Stimulated activated CD4-positive, alpha-beta T cell treated with anti-CD3 and anti-CD28 coated beads, Interleukin-4, amount 100 ng/mL, for 1 hour (primary cell): ENCODE results near the gene ZFYVE19.
A peak's percentile ranks its signal among the peaks of the same experiment; 100 is the strongest.

Source experiments
- DNase-seq: peaks from one replicate; pipeline ENCODE4 v3.0.0-alpha.2; 2020

The ZFYVE19 gene, protein sequence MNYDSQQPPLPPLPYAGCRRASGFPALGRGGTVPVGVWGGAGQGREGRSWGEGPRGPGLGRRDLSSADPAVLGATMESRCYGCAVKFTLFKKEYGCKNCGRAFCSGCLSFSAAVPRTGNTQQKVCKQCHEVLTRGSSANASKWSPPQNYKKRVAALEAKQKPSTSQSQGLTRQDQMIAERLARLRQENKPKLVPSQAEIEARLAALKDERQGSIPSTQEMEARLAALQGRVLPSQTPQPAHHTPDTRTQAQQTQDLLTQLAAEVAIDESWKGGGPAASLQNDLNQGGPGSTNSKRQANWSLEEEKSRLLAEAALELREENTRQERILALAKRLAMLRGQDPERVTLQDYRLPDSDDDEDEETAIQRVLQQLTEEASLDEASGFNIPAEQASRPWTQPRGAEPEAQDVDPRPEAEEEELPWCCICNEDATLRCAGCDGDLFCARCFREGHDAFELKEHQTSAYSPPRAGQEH

DNA sequence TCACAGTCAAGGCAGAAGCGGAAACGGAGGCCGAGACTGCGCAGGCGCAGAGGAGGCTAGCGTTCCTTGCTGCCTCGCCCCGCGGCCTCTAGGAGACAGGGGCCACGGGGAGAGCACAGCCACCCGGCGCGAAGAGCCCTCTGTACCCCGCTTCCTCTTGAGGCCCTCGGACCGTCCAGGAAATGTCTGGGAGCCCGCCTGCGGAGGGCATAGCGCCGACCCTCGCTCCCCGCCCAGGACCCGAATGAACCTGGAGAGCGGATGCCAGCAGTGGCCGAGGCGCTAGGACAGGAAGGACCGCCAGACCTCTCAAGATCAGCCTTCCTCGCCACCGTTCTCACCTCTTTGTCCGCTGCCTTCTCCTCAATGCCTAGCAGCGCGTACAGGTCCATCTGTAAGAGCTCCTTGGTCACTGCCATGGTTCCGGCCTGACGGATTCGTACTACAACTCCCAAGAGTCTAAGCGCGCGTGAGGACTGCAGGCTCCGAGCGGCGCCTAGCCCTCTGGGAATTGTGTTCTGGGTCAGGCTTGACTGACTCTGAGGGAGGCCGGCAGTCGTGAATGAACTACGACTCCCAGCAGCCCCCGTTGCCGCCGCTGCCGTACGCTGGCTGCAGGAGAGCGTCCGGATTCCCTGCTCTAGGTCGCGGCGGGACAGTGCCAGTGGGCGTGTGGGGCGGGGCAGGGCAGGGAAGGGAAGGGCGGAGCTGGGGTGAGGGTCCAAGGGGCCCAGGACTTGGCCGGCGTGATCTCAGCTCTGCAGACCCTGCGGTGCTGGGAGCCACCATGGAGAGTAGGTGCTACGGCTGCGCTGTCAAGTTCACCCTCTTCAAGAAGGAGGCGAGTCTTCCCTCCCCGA, at the start of gene ZFYVE19, which contains the start of gene DNAJC17:
Gene ZFYVE19, plus strand, starts transcription at position 62 of the 860 bp plus-strand sequence. Its CDS starts 501 bp downstream, at position 563.
Gene DNAJC17, minus strand, starts transcription at position 446 of the 860 bp plus-strand sequence. Its CDS starts 27 bp downstream, at position 419.
- DNase-seq = peak; percentile 96

DNA sequence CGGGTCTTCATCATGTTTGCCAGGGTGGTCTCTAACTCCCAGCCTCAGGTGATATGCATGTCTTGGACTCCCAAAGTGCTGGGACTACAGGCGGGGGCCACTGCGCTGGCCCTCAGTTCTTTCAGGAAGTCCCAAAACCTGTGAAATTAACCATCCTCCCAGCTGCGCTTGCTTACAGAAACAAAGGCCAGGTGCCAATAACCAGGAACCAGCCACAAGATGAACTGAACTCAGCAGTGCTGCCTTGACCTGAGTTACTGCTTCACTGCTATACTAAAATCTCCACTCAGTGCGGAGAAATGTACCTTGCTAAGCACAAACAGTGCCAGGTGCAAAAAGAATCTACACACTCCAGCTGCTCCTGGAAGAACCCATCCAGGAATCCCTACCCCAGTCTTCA, 46.9 kb upstream of the ZFYVE19 start:
- no peak for DNase-seq

DNA sequence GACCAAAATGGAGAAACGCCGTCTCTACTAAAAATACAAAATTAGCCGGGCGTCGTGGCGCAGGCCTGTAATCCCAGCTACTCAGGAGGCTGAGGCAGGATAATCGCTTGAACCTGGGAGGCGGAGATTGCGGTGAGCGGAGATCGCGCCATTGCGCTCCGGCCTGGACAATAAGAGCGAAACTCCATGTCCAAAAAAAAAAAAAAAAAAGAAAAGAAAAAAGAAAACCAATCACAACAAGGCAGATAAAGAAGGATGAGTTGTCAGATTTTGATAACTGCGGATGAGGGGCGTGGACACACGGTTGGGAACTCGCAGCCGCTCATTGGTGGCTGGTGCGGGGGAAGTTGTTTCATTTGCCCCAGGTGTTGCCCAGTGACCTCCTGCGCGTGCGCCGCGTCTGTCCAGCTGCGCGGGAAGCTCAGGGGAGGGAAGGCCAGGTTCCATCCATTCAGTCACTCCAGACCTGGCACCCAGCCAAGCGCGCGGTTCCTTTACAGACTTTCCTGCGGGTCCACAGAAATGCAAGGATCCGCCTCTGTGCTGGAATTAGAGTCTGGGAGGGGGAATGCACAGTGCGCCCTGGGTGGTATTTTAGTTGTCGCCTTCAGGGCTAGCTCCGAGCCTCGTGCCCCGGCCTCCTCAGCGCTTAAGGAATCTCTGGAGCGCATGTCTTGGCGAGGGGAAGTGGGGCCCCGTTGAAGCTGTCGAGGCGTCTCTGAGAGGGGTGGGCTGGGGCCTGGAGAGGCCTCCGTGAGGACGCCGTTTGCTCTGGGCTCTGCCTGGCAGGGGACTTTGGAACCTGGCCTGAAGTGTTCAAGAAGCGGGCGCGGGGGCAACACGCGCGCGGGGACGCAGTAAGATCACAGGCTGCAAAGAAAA, 43.7 kb upstream of the ZFYVE19 start:
- peak; percentile 47 for DNase-seq

DNA sequence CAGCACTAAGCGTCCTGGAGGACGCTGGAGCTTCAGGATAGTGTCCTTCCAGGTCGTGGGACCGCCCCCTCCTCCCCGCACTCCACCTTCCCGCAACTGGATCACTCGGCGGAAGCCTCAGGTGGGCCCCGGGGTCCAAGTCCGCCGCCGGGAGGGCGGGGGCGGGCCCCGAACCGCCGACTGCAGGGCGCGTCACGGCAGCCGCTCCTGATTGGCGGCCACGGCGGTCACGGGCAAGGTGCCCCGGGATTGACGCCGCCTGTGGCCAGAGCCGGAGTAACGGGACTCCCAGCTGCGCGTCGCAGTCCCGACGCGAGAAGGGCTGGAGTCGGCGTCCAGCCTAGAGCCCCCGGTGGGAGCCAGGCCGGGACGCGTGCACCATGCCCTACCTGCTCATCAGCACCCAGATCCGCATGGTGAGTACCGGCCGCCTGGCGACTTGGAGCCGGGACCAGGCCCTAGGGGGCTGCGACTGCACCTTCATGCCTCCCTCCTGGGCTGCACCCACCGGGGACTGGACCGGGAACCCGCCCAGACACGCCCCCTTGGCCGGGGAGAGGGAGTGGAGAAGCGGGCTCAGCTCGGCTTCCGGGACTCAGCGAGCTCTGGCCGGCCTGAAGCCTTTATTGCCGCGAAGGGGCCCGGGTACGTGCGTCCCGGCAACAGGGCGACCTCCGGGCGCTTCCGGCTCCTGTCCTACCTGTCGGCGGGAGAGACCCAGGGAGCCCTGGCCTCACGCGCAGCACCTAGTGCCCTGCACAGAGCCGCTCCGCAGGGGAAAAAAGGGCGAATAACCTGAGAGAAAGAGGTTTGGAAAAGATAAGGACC, 42.9 kb upstream of the ZFYVE19 start, which contains the start of gene GCHFR:
Gene GCHFR, plus strand, starts transcription at position 268 of the 828 bp plus-strand sequence. Its CDS starts 113 bp downstream, at position 381.
- peak; percentile 69 for DNase-seq

DNA sequence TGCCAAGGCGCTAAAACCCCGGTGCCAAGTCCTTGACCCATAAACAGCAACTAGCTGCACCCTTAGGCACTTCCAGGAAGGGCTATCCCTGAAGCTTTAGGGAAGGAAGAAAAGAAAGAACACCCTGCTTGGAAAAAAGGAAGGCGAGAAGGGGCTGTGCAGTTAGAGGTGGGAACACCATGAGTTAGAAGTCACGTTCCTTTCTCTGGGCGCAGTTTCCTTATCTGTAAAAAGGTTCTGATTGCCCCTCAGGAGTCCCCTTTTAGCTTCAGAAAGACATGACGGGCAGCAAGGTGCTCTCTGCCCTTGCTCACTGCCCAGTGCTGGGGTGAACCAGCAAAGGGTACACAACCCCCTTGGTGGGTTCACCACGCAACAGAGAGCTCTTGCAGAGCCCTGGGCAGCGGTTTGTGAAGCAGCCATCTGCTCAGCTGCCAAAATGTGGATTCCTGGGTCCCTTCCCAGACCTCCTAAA, 42.2 kb upstream of the ZFYVE19 start:
- DNase-seq = no peak

DNA sequence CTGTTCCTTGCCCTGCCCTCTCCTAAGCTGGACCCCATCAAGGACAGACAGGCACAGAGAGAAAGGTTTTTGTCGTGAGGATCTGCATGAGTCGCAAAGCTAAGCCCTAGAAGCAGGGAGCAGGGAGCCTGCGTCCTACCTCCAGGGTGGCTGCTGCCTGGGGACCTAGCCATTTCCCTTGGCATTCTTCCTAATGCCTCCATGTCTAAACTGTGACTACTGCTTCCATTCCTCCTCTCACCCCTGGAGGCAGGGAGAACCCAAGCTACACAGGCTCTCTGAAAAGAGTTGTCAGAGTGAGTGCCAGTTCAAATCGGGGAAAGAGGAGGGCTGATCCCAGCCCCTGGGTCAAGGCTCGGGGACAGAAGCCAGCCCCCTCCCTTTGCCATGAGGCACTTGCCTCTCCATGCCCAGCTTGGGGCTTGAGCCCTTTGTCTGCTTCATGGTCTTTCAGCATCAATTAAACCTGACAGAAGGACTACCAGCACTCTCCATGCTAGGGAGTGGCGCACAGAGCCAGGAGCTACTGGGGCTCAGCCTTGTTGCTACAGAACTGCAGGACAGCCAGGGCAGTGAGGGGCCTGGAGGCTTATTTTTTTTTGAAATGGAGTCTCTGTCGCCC, 40.6 kb upstream of the ZFYVE19 start:
- no peak for DNase-seq

DNA sequence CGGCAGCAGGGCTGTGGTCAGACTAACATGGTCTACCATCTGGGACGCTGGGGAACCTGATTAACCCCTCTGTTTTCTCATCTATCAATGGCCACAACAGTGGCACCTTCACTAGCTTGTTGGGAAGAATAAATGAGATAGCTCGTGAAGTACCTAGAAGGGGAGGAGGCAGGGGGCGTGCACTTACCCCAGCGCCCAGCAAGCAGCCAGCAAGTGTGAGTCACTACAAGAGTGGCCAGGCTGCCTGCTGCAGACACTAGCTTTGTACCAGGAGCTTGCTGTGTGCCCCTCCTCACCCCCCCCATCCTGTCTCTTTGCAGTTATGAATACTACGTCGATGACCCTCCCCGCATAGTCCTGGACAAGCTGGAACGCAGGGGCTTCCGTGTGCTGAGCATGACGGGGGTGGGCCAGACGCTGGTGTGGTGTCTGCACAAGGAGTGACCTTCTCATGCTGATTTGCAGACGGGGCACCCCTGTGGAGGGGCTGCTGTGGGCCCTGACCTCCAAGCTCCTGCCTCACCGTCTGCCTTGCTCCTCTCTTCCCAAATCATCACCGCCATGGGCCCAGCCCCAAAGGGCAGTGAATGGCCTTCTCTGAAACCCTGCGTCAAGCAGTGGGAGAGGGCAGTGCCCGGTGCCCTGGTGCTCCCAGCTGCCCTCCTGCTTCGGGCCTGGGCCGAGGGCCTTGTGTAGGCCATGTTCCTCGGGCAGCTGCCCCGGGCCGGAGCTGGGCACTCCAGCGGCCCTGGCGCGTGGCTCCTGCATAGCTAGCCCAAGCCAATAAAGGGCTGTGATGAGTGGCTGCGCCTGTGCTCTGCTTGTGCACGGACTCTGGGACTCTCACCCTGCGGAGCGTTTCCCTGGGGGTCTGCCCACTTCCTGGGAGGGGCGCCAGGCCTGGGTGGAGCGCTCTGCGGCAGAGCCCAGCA, 39.7 kb upstream of the ZFYVE19 start:
- DNase-seq = no peak

DNA sequence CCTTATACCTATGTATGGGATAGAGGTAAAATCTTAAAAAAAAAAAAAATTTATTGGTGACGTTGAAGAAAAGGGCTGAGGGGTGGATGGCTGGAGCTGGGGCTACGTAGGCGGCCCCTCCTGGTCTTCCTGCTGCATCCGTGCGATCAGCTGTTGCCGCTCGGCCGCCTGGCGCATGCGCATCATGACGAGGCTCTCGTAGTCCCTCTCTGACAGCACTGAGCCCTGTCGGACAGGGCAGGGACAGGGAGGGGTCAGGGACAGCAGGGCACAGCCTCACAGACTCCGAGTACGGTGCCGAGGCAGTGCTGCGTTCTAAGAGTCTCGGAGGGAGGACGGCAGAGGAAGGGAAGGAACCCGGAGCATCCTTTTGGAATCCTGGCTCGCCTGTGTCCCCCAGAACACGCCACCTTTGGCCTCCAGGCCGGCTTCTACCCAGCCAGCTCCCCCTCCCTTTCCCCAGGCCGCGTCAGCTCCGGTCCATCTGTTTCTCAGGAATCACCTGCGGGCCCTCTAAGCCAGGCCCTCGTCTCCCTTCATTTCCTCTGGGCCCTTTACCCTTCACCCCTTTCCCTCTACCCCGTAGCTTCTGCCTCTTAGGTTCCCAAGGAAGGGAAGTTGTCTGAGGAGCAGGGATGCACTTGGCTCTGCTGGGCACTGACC, 38.9 kb upstream of the ZFYVE19 start:
- no peak for DNase-seq

DNA sequence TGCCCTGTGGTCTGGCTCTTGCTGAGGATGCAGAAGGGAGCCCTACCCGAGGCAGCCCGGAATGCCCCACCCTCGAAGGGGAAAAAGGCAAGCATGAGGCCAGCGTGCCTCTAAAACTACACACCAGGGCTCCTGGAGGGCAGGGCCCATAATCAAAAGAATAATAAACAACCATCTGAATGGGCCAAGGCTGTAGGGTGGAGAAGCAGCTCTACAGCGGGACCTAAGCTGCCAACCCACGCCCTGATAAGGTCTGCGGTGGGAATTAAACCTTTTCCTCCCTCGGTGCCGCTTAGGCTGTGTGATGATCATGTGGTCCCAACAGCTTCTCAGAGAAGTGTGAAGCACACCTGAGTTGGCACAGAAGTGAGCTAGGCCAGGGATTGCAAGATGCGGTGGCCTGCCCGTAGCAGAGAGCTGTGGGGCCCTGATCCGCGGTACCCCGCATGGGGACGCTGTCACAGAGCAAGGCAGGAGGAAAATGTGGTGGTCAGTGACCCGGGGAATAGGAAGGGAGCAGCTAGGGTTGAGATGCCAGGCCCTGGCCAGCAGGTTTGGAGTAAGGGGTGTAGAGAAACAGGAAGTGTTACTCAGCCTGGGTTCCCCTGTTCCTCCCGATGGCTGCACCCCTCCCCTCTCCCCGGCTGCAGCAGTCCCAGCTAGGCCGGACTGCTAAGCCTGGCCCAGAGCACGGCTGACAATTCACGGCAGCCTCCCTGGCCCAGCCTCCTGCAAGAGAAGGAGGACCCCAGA, 38.2 kb upstream of the ZFYVE19 start:
- no peak for DNase-seq

DNA sequence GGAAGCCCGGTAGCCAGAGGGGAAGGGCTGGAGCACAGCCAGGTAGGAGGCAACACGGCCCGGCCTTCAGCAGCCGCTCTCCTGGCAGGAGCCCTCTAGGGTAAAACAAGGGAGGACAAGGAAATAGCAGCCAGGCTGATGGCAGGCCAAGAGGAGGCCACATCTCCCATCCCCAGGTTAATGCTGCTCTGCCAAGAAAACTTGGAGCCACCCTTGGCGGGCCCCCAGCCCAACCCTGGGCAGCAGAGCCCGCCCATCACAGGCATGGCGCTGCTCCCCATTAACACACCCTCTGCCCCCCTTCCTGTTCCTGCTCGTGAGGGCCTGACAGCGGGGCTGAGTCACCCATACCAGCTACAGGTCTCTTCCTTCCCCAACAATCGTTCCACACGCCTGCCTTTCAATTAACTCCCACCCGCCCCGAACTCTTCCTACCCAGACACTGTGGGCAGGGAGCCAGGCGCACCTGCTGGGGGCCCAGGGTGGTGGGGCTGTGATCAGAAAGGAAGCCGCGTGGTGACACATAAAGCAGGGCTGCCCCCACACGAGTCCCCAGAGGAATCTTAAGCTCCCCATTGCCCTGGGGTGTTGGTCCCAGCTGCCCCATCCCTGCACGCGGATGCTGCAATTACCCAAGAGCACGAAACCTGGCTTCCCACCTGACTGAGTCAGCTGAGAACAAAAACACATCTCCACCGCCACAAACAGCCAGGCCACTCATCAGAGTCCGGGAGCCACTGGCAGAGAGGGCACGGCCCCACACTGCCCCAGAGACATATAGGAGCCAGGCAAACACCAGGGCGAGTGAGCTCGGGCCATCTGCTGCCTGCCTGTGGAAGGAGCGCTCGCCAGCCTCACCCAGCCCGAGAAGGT, 37.4 kb upstream of the ZFYVE19 start, which contains the start of gene C15orf62:
Gene C15orf62, plus strand, starts transcription at position 707 of the 873 bp plus-strand sequence. CDS start 516 bp downstream, outside the sequence.
- DNase-seq = peak; percentile 75

DNA sequence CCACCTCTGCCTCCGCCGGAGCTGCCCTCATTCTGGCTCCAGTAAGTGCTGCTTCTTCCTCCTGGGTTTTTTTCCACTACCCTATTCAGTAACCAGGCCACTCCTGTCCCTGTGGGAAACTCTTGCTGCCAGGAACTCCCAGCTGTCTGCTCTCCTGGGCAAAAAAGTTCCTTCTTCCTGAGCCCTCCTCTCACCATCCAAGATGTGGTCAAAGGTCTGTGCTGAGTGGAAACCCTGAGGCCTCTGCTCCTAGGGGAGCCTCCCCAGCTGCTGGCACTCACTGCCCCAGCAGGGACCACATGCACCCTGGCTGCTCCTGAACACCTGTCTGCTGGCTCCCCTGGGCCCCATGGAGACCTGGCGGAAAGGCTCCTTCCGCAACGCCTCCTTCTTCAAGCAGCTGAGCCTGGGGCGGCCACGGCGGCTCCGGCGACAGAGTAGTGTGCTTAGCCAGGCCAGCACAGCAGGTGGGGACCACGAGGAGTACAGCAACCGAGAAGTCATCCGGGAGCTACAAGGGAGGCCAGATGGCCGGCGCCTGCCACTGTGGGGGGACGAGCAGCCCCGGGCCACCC, 36.7 kb upstream of the ZFYVE19 start:
- no peak for DNase-seq

DNA sequence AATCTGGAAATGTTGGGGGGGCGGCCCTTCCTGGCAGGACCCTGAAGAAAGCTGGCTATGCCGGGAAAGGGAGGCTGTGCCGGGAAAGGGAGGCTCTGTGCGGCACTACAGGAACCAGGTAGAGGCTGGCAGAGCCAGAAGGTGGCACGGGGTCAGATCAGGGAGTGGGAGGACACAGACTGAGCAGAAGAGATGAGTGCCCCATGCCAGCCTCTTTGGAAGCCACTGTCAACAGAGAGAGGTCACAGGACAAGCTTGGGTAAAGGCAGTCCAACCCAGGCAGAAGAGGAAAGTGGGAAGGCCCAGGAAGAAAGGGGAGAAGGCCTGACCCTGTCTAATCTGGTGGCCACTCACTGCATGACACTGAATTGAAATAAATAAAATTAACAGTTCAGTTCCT, 35.6 kb upstream of the ZFYVE19 start:
- no peak for DNase-seq

DNA sequence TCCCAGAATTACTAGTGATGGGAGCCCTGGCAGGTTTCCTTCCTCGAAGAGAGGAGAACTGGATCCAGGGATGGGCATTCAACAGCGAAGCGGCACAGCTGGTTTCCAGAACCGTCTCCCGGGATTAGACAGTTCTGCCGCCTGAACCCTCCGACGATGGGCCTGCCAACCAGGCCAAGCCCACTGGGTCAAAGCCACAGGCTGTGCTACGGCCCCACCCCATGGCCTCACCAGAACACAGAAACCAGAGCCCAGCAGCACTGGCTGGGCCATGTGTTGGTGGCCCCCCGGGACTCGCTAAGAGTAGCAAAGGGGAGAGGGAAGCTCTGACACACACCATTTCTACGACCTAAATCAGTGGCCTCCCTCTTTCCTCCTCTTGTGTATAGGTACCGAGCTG, 34.9 kb upstream of the ZFYVE19 start:
- DNase-seq = no peak

DNA sequence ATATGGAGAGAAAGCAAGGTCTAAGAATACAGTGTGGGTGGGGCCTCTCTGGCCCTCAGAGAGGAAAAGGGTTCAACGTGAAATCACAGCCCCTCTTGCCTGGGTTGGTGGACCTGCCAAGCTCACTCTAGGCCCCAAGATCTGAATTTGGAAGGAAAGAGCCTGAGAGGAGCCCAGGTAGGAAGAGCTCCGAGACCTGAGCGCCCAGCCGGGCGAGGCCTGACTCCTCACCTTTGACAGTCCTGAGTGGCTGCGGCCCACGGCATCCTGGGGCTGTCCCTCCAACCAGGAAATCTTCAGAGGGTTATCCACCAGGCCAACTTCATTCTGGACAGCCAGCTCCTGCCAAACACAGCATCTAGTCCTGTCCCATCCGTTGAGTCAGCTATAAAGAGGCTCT, 33.4 kb upstream of the ZFYVE19 start:
- DNase-seq = no peak

DNA sequence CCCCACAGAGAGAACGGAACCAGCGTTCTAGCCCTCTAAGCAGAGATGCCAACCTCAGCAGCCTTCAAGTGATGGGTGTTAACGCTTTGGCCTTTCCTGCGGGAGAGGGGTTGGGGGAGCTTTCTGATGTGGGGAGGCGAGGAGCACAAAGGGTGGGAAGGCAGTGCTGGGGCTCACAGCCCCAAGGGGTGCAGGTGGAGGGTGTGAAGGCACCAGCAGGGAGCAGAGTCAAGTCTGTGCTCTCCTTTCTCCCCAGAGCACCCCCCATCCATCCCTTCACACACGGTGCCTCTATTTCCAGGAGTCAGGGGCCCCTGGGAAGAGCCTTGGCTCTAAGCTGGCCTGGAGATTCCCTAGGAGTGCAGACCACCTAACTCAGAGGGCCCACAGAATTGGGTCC, 33.0 kb upstream of the ZFYVE19 start:
- DNase-seq = no peak

DNA sequence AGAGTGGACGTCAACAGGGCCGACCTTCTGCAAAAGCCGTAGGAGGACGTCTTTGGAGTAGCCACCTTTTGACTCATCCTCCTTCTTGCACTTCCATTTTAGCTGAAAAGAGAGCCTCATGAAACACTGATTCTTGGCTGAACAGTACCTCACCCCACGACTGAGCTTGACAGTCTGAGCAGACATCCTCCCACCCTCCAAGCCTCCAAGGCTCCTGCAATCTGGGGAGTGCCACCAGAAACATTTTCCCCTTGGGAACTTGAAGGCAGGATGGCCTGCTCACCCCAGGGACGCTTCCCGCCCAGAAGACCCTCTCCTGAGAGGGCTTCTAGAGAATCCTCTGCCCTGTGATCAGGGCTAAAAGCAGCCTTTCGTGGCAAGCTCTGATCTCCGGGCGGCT, 31.9 kb upstream of the ZFYVE19 start:
- DNase-seq = no peak
